Liver (tissue), 9 donors: ENCODE results near the gene CREB3L2. TPM values are rescaled to one million over a fixed set of nuclear protein-coding genes. Genes with fewer than 3 reads are reported as not detected.
A peak's percentile ranks its signal among the peaks of the same experiment; 100 is the strongest.

Source experiments
- DNase-seq: peaks from one replicate; pipeline ENCODE4 v3.0.0-alpha.2; 2017; ENCODE audit warnings: low spot score
- H3K27ac ChIP-seq, 2 donors: one replicate each; pipeline ENCODE4 v1.7.0; 2013; ENCODE audit warnings: inconsistent platforms in 2 of 2, low read length in 2 of 2, control low read depth in 1 of 2, low read depth in 1 of 2, mild to moderate bottlenecking in 1 of 2
- H3K27me3 ChIP-seq, 4 donors: one replicate each; pipeline versions ENCODE4 v1.6.1 to v1.7.0; 2013; ENCODE audit warnings: low read length in 3 of 4, inconsistent platforms in 1 of 4, mild to moderate bottlenecking in 1 of 4, moderate library complexity in 1 of 4; ENCODE audit not compliant: control insufficient read depth in 4 of 4, insufficient read depth in 4 of 4
- H3K36me3 ChIP-seq, 4 donors: one replicate each; pipeline versions ENCODE4 v1.6.1 to v1.7.0; 2013; ENCODE audit warnings: low read length in 3 of 4, mild to moderate bottlenecking in 3 of 4, low read depth in 1 of 4, moderate library complexity in 1 of 4; ENCODE audit not compliant: control insufficient read depth in 4 of 4, insufficient read depth in 3 of 4
- H3K4me1 ChIP-seq, 4 donors: one replicate each; pipeline versions ENCODE4 v1.6.1 to v1.7.0; 2013; ENCODE audit warnings: low read length in 3 of 4, mild to moderate bottlenecking in 3 of 4, moderate library complexity in 1 of 4; ENCODE audit not compliant: control insufficient read depth in 4 of 4, insufficient read depth in 4 of 4
- H3K4me3 ChIP-seq, 3 donors: one replicate each; pipeline versions ENCODE4 v1.6.1 to v1.7.0; 2013; ENCODE audit warnings: low read length in 3 of 3, control low read depth in 1 of 3, low read depth in 1 of 3, mild to moderate bottlenecking in 1 of 3
- H3K9ac ChIP-seq, 2 donors: one replicate each; pipeline ENCODE4 v1.7.0; 2013; ENCODE audit warnings: low read length in 2 of 2, mild to moderate bottlenecking in 2 of 2, moderate library complexity in 2 of 2, control low read depth in 1 of 2, low read depth in 1 of 2
- H3K9me3 ChIP-seq, 4 donors: one replicate each; pipeline versions ENCODE4 v1.6.1 to v1.7.0; 2013; ENCODE audit warnings: low read length in 3 of 4; ENCODE audit not compliant: control insufficient read depth in 4 of 4
- ATF3 ChIP-seq: IDR thresholded peaks from 2 replicates; pipeline ENCODE4 v1.6.1; 2016; ENCODE audit warnings: antibody characterized with exemption
- CTCF ChIP-seq: fragments of 150-350 bp; IDR thresholded peaks from 2 replicates; pipeline ENCODE4 v1.5.1; 2017; ENCODE audit warnings: improper control_type of control experiment, low read depth, low read length; ENCODE audit not compliant: missing input control
- EGR1 ChIP-seq, 2 donors: IDR thresholded peaks; 2 replicates each; pipeline ENCODE4 v1.6.1; 2016 to 2018; ENCODE audit warnings: antibody characterized with exemption in 2 of 2, low read depth in 2 of 2
- FOXA1 ChIP-seq: IDR thresholded peaks from 2 replicates; pipeline ENCODE4 v1.6.1; 2016; ENCODE audit warnings: antibody characterized with exemption
- FOXA2 ChIP-seq: IDR thresholded peaks from 2 replicates; pipeline ENCODE4 v1.6.1; 2016; ENCODE audit warnings: antibody characterized with exemption
- GABPA ChIP-seq, 2 donors: IDR thresholded peaks in 1 of 2; conservative IDR thresholded peaks in 1 of 2; 2 replicates each; pipeline ENCODE4 v1.6.1; 2016; ENCODE audit warnings: antibody characterized with exemption in 2 of 2, mild to moderate bottlenecking in 1 of 2, moderate library complexity in 1 of 2
- HNF4A ChIP-seq, 2 donors: conservative IDR thresholded peaks; 2 replicates each; pipeline ENCODE4 v1.6.1; 2016; ENCODE audit warnings: antibody characterized with exemption in 2 of 2, mild to moderate bottlenecking in 2 of 2
- HNF4G ChIP-seq: IDR thresholded peaks from 2 replicates; pipeline ENCODE4 v1.6.1; 2016; ENCODE audit warnings: antibody characterized with exemption
- JUND ChIP-seq, 2 donors: IDR thresholded peaks; 2 replicates each; pipeline ENCODE4 v1.6.1; 2016; ENCODE audit warnings: antibody characterized with exemption in 2 of 2
- MAX ChIP-seq: IDR thresholded peaks from 2 replicates; pipeline ENCODE4 v1.6.1; 2016; ENCODE audit warnings: antibody characterized with exemption
- NR2F2 ChIP-seq: IDR thresholded peaks from 2 replicates; pipeline ENCODE4 v1.6.1; 2016; ENCODE audit warnings: antibody characterized with exemption
- RAD21 ChIP-seq, 2 donors: IDR thresholded peaks; 2 replicates each; pipeline ENCODE4 v1.6.1; 2016; ENCODE audit warnings: antibody characterized with exemption in 2 of 2, mild to moderate bottlenecking in 2 of 2
- REST ChIP-seq: IDR thresholded peaks from 2 replicates; pipeline ENCODE4 v1.6.1; 2016; ENCODE audit warnings: antibody characterized with exemption, mild to moderate bottlenecking
- RXRA ChIP-seq, 2 donors: IDR thresholded peaks; 2 replicates each; pipeline ENCODE4 v1.6.1; 2017 to 2018; ENCODE audit warnings: antibody characterized with exemption in 2 of 2, mild to moderate bottlenecking in 1 of 2
- SP1 ChIP-seq: IDR thresholded peaks from 2 replicates; pipeline ENCODE4 v1.6.1; 2018; ENCODE audit warnings: antibody characterized with exemption, mild to moderate bottlenecking
- TAF1 ChIP-seq: conservative IDR thresholded peaks from 2 replicates; pipeline ENCODE4 v1.6.1; 2016; ENCODE audit warnings: antibody characterized with exemption, mild to moderate bottlenecking
- YY1 ChIP-seq: IDR thresholded peaks from 2 replicates; pipeline ENCODE4 v1.6.1; 2016; ENCODE audit warnings: antibody characterized with exemption, mild to moderate bottlenecking
- ZBTB33 ChIP-seq: IDR thresholded peaks from 2 replicates; pipeline ENCODE4 v1.6.1; 2016; ENCODE audit warnings: antibody characterized with exemption
- WGBS: extraction: QIAGEN DNeasy Blood & Tissue Kit; methylation state at CpG from one replicate; pipeline ENCODE4 v1.1.7; 2013; 5-methylcytosine and 5-hydroxymethylcytosine counted together
- polyA plus RNA-seq, 2 donors: library from polyadenylated mRNA; stranded (reverse) in 1 of 2; unstranded in 1 of 2; fragments of 200-250 nt in 1 of 2; fragments of >200 nt in 1 of 2; fragmentation: Nextera tagmentation in 1 of 2; extraction: Ambion mirVana in 1 of 2; gene quantifications; one replicate each; pipeline versions ENCODE4 v1.2.1 to v1.2.3, GENCODE V29; 2013 to 2015
- total RNA-seq, 2 donors: library from RNA; depleted of rRNA; stranded (reverse); fragments of >200 nt; gene quantifications; one replicate each; pipeline ENCODE4 v1.2.3, GENCODE V29; 2014
- donor health status: healthy.
- donor health status: healthy.
- donor health status: healthy.
- donor health status: healthy.
- donor health status: healthy.

CREB3L2 gene
- total and polyA plus RNA-seq, 4 donors, result 6.7 to 16.6 (median 9.9) TPM

GRCh38 chr7:137985897-137986251, 16.0 kb downstream of the CREB3L2 start (continued):
- TF ChIP-seq REST (no peak), EGR1 (IDR thresholded peaks at IDR 0.05; ENCODE audit: low read depth in 2 of 2) (no peak), FOXA1 (no peak), NR2F2 (no peak), RXRA (IDR thresholded peaks at IDR 0.05) (no peak)

GRCh38 chr7:137985253-137985896, 16.5 kb downstream of the CREB3L2 start:
- DNase-seq, result no peak
- WGBS, result 80% methylated on average over 8 of the region's 8 CpGs
- H3K9ac ChIP-seq, result no peak overlapping the region

More at GRCh38 chr7:137985253-137985896, 16.5 kb downstream of the CREB3L2 start:
- Histone ChIP-seq H3K27me3 (no peaks in the 10 kb centered on the region), H3K36me3 (no peaks in the 10 kb centered on the region), H3K4me3 (no peak overlapping the region), H3K27ac (peak overlapping the region in 1 of 2 donors; percentile 33), H3K4me1 (peaks cover 8 to 32% (median 27%) of the 10 kb centered on the region in 4 donors), H3K9me3 (no peaks in the 10 kb centered on the region)
- TF ChIP-seq NR2F2 (no peak), YY1 (no peak), GABPA (IDR thresholded peaks at IDR 0.05 in 1 of 2, conservative IDR thresholded peaks at IDR 0.05 in 1 of 2) (no peak), JUND (IDR thresholded peaks at IDR 0.05) (no peak), HNF4G (no peak), HNF4A (conservative IDR thresholded peaks at IDR 0.05) (no peak), ZBTB33 (no peak), MAX (no peak), RAD21 (IDR thresholded peaks at IDR 0.05) (no peak), RXRA (IDR thresholded peaks at IDR 0.05) (no peak), TAF1 (no peak), CTCF (no peak), SP1 (no peak), FOXA1 (no peak), EGR1 (IDR thresholded peaks at IDR 0.05; ENCODE audit: low read depth in 2 of 2) (no peak), ATF3 (no peak), FOXA2 (no peak)
